HG03558 (cell line): ENCODE data around the gene TMEM126B.
"Not testable (repeated sequence)": the region's sequence is repeated elsewhere in the genome, so short reads cannot be mapped to it uniquely, and the experiment has no call there.

Source experiments
- ATAC-seq: cut with Tn5 transposase; IDR thresholded peaks from one replicate; pipeline ENCODE4 v1.9.1; 2021; ENCODE audit warnings: moderate number of reproducible peaks; ENCODE audit not compliant: unreplicated experiment; ENCODE audit errors: extremely low read depth

The TMEM126B gene

DNA sequence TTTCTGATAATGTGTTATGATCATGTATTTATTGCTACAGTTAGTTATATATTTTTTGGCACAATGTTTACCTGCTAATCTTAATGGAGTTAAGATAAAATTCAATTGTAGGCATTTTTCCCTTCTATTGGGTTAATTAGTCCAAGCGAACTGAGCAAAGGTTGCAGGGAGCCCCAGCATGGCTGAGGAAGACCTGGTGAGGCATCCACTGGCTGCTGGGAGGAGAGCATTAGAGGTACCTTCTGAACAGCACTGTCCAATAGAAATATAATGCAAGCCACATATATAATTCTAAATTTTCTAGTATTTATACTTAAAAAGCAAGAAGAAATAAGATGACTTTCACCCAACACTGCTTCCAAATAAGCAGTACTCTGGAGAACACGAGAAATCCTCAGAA, 18.7 kb downstream of the TMEM126B start:
- no peak for ATAC-seq

- ATAC-seq, result peak; percentile 96
Observed at GRCh38 chr11:85647604-85648299, 19.4 kb downstream of the TMEM126B start, which contains the start of gene TMEM126A. TSS of gene TMEM126A (plus strand) at chr11:85647967. CDS start at chr11:85650256, 2,289 bp downstream.

- no peak for ATAC-seq
Observed at GRCh38 chr11:85651118-85651517, 22.7 kb downstream of the TMEM126B start.

DNA sequence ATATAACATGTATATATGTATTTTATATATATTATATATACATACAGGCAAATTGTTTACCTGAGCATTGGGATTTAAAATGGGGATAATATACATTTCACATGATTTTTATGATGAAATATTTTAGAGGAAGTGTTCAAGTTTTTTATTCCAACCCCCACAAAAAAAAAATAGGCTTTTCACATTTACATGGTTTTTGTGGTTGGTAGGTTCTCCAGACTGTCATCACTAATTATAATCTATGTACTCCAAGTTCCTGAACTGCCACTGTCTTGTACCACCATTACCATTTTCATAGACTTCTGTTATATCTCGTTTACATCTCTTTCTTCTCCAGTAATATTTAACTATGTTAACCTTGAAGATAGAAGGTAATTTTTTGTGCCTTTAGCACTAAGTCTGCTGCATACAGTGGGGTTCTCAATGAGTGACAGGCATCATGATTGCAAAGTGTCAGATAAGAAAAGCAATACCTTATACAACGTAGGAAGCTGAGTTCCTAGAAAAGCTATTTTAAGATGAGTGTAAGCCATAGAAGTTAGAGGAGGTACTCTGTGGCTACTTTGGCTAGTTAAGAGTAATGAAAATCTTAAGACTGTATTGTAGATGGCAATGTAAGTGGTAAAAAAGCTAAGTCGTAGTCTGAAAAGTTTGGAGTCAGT, 24.5 kb downstream of the TMEM126B start:
- no peak for ATAC-seq

DNA sequence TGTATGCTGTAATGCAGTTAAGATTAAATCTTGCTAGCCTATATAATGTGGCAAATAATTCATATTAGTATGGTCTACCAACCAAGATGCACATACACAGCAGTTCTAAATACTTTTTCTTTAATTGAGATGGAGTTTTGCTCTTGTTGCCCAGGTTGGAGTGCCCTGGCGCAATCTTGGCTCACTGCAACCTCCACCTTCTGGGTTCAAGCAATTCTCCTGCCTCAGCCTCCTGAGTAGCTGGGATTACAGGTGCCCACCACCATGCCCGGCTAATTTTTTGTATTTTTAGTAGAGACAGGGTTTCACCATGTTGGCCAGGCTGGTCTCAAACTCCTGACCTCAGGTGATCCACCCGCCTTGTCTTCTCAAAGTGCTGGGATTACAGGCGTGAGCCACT, 25.9 kb downstream of the TMEM126B start:
- not testable (repeated sequence) for ATAC-seq

DNA sequence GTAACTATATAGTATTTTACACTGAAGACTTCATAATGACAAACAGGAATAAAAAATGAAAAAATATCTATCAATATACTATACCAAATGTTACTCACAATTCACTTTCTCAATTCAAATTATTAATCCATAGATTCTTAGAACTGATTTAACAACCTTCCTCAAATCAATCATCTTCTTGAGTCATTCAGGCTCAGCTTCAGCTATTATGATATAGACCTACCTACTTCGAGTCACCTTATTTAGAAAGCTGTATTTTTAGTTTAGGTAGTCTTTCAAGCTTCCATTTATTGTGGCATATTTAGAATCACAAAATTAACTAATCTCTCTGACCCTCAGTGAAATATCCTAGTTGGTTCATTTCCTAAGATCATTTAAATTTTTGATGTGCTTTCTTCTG, 28.4 kb downstream of the TMEM126B start:
- ATAC-seq, result no peak

DNA sequence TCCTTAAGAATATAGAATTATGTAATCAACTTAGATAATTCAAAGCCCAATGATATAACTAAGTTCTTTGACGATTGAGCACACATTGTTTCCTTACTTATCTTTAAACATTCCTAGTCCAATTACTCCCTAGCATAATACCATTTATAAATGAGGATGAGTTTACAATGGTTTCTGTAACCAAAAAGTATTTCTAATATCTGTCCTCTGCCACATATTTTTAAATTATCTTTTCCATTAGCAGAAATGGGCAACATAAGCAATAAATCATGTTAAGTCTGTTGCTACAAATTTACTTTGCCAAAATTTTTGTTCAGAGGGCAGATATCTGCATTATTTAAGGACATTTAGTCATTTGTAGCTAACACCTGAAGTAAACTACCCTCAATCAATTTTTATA, 29.8 kb downstream of the TMEM126B start:
- no peak for ATAC-seq

DNA sequence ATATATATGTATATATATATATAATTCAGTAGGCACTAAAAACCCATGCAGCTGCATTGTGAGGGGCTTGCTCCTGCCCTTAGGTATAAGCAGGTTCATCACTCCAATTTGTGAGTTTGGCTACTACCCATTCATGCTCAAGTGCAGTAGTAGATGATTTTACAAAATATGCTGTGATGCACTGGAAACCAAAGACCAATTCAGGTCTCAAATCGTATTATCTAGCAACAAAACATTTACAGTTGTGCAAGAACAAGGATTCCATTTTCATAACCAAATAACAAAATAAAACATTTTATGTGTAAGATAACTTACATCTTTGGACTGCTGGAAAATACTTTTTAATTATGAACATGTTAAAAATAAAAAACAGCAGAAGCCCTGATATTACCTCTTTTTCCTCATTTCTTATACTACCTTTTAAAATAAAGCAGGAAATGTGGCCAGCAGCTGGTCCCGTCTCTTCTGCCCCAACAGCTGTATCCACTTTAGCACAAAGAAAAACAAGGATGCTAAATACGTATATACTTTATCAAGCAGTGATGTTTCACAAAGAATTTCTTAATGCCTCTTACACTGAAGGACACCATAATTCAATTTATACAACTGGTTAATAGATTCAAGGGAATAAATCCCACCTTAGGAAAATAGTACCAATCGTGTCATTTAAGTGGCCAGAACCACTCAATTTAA, 33.7 kb downstream of the TMEM126B start:
- ATAC-seq, result no peak

- ATAC-seq, result no peak
Observed at GRCh38 chr11:85663080-85663752, 34.8 kb downstream of the TMEM126B start.

DNA sequence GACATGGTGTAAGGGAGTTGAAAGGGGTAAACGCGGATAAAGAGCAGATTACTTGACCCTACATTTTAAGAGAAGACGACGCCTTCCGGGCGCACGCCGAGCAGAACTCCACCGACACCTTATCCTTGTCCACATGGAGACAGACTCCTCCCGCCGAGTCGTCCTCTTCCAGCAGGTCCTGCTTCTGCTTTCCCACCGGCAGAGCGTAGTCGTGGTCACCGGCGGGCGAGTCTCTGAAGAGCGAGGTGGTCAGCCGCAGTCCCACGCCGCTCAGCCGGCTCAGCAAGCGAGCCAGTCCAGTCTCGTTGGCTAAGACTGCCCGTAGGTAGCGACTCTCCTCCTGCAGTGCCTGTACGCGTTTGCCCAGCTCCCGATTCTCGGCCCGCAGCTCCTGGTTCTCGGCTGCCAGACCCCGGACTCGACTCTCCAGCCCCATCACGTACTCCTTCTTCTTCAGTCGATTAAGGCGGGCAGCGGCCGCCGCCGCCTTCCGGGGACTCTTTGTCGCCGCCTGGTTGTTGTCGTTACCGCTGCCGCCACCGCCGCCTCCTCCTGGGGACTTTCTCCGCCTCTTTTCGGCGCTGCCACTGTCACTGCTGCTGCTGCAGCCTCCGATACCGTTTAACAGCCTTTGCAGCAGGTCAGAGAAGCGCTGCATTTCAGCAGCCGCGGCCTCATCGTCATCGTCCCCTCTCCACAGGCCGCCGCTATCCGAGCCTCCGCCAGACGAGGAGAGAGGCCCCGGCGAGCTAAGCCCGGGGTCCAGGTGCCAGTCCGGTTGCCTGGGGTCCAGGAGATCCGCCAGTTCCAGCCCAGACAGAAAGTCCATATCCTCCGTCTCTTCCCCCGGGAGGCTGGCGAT, 35.6 kb downstream of the TMEM126B start:
- peak; percentile 28 for ATAC-seq

DNA sequence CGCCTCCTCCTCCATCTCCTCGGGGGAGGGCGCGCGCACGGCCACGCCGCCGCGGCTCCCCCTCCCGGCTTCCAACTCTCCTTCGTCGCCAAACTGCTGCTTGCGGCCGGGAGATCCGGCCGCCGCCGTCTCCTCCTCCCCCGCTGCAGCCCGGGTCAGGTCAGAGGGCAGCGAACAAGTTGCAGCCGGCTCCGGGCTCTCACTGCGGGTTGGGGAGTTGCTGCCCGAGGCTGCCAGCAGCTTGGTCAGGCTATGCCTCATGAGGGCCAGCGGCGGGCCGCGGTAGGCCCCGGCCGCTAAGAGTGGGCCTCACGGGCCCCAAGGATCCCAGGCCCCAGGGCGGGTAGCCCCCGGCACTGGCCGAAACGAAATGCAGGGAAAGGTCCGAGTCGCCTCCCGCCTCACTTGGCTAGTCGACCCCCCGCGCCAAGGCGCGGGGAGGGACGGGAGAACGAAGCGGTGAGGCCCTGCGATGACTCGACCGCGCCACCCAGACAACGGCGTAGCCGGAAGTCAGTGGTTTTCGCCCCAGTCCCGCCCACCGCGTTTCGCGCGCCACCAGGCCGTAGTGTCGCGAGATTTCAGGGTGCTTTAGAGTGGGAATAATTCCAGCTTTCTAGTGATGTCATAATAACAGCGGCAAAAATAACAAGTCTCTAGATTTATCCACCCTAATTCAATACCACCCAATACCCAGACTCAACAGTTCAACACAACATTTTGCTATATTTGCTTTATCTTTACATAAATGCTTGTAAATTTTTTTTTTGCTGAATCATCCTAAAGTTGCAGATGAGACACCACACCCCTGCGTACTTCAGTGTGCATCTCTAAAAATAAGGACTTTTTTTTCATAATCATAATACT, 36.5 kb downstream of the TMEM126B start, which contains the start of gene CREBZF:
Gene CREBZF (minus strand): TSS at position 515 of the 867 bp plus-strand sequence. CDS start 254 bp downstream, at position 261.
- peak; percentile 79 for ATAC-seq

- no peak for ATAC-seq
Observed at GRCh38 chr11:85665733-85666132, 37.3 kb downstream of the TMEM126B start.

DNA sequence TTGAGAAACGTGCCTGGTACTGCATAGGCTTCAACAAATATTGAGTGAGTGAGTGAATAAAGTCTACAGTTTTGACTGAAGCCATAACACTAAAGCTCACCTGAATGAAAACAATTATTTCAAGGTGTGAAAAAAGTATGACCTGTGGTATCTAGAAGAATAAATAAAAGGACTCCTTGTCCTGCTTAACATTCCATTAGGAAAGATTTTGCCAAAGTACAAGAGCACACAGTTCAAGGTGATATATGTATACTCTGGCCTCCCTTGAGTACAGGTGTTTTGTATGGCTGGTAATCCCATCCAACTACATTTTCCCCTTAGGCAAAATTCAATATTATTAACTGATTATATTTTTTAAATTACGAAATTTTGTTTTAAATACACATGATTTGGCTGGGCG, 38.3 kb downstream of the TMEM126B start:
- ATAC-seq, result no peak

GRCh38 chr11:85668157-85668556, 39.8 kb downstream of the TMEM126B start:
- ATAC-seq, result no peak

- ATAC-seq, result not testable (repeated sequence)
Observed at GRCh38 chr11:85670949-85671663, 42.7 kb downstream of the TMEM126B start.

DNA sequence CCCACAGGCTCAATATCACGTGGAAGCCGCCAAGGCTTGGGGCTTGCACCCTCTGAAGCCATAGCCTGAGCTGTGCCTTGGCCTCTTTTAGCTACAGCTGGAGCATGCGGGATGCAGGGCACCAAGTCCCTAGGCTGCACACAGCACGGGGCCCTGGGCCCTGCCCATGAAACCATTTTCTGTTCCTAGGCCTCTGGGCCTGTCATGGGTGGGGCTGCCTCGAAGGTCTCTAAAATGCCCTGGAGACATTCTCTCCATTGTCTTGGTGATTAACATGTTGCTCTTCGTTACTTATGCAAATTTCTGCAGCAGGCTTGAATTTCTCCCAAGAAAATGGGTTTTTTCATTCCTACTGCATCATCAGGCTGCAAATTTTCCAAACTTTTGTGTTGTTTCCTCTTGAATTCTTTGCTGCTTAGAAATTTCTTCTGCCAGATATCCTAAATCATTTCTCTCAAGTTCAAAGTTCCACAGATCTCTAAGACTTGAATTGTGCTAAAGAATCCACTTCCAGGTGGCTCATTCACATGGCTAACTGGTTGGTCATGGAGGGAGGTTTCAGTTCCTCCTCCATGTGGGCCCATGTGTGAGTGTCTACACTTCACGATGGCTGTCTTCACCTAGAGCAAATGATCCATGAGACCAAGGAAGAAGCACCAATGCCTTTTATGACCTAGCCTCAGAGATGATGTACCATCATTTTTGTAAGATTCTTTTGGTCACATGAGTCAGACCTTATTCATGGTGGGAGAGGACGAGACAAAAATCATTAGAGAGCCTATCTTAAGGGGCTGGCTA, 43.9 kb downstream of the TMEM126B start:
- ATAC-seq, result no peak

DNA sequence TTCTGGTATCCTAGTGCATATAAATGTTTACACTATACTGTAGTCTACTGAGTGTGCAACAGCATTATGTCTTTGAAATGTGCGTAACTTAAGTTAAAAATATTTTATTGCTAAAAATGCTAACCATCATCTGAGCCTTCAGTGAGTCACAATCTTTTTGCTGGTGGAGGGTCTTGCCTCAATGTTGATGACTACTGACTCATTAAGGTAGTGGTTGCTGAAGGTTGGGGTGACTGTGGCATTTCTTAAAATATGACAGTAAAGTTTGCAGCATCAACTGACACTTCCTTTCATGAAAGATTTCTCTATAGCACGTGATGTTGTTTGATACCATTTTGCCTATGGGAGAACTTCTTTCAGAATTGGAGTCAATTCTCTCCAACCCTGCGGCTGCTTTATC, 45.0 kb downstream of the TMEM126B start:
- no peak for ATAC-seq
